ENCODE measurements around the gene SUMO3. TPM values are rescaled to one million over a fixed set of nuclear protein-coding genes. Genes with fewer than 3 reads are reported as not detected.

The SUMO3 gene
- total and polyA plus RNA-seq, 10 of the 15 experiments (the other 5 are each of a cell fraction or from before 2014, with no cell fraction given): 14.3 to 164 (median 89.9) TPM

DNA sequence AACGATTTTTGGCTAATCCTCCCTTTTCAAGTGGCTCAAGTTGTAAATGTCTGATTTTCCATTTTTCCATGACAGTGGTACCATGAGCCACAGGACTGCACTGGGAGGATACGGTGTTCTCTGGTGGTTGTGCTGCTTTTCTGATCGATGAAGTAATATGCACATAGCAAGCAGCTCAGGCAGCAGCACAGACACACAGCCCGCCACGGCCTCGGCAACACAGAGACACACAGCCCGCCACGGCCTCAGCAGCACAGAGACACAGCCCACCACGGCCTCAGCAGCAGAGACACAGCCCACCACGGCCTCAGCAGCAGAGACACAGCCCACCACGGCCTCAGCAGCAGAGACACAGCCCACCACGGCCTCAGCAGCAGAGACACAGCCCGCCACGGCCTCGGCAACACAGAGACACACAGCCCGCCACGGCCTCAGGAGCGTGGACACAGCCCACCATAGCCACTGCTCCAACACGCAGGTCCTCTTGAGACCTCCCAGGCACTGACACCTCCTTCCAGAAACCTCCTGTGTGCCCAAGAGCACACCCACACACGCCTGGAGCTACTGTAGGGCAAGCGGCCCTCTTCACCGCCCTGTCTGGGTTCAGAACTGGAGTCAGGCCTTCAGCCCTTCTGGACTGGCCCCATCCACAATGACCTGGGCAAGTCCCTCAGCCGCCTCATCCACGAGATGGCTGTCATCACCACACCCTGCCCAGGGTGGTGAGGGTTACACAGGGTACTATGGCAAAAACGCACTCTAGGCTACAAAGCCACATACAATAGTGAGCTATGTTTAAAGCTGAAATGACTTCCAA lies 45.2 kb upstream of the SUMO3 start:
- Histone ChIP-seq H3K27me3 (replicated peaks in 1 of 2; ENCODE audit: control insufficient read depth in 2 of 2, insufficient read depth in 2 of 2, low read length in 1 of 2) (no peaks in the 10 kb centered on the region), H4K20me1 (ENCODE audit: control insufficient read depth, insufficient read depth) (peaks cover 5% of the 10 kb centered on the region), H3K9me3 (replicated peaks; ENCODE audit: control insufficient read depth, insufficient read depth, low read length) (no peaks in the 10 kb centered on the region), H3K4me2 (ENCODE audit: control insufficient read depth, insufficient read depth) (no peak overlapping the region), H3K4me1 (ENCODE audit: control insufficient read depth, insufficient read depth, low read length) (peaks cover 18% of the 10 kb centered on the region), H3K36me3 (ENCODE audit: control insufficient read depth in 2 of 2, insufficient read depth in 2 of 2, low read length in 1 of 2) (peaks cover 20 to 35% of the 10 kb centered on the region in 2 experiments), H2AFZ (ENCODE audit: control insufficient read depth, low read depth, low read length) (no peak overlapping the region), H3K27ac (ENCODE audit: control insufficient read depth, insufficient read depth) (no peak overlapping the region), H3K4me3 (no peak overlapping the region), H3K79me2 (ENCODE audit: control insufficient read depth, insufficient read depth, low read length) (peaks cover 30% of the 10 kb centered on the region), H3K9ac (ENCODE audit: control insufficient read depth, insufficient read depth, low read length) (no peak overlapping the region)
- no peak for TF ChIP-seq CHD4 (IDR thresholded peaks at IDR 0.05)
- intact Hi-C loops (cut with micrococcal nuclease; ENCODE audit: unreplicated experiment) (no loop called here), in situ Hi-C loops (cut with MboI) (no loop called here)
- CTCF ChIA-PET: no interaction called here
- no peak for FAIRE-seq
- SMC1A ChIA-PET (ENCODE audit: uncharacterized antibody, unreplicated experiment): no interaction called here
- WGBS (ENCODE audit: insufficient coverage, insufficient replicate concordance, low lambda C conversion rate, missing lambda C conversion rate): 85% methylated on average over 25 of the region's 25 CpGs
- POLR2A ChIA-PET: no interaction called here
- no peak for DNase-seq (ENCODE audit: low read depth, low spot score)
- RAD21 ChIA-PET (ENCODE audit: unreplicated experiment): no interaction called here
- ATAC-seq: no peak
- BruUV-seq (replicated peaks): no TSS peak

DNA sequence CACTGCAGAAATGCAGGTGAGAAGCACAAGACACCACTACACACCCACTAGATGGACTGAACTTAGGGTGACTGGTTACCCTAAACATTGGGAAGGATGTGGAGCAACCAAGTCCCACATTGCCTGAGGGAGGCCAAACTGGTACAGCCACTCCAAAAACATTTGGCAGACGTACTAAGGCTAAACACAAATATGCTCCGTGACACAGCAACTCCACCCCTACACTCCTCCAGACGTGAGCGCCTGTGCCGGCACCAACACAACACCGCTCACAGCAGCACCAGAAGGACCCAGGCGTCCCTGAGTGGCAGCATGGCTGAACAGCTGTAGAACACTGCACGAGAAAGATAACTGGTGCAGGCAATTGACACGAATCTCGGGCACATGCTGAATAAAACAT lies 40.9 kb upstream of the SUMO3 start:
- H3K36me3 ChIP-seq (ENCODE audit: control insufficient read depth in 2 of 2, insufficient read depth in 2 of 2, low read length in 1 of 2): peaks cover 15 to 38% of the 10 kb centered on the region in 2 experiments; a peak in 3 of 4 replicates
- H2AFZ ChIP-seq (ENCODE audit: control insufficient read depth, low read depth, low read length): no peak overlapping the region
- intact Hi-C loops (cut with micrococcal nuclease; ENCODE audit: unreplicated experiment) (no loop called here), in situ Hi-C loops (cut with MboI) (no loop called here)
- POLR2A ChIA-PET: no interaction called here
- H3K4me1 ChIP-seq (ENCODE audit: control insufficient read depth, insufficient read depth, low read length): no peaks in the 10 kb centered on the region
- H3K4me2 ChIP-seq (ENCODE audit: control insufficient read depth, insufficient read depth): no peak overlapping the region
- H3K9me3 ChIP-seq (replicated peaks; ENCODE audit: control insufficient read depth, insufficient read depth, low read length): no peaks in the 10 kb centered on the region
- no peak overlapping the region for H3K4me3 ChIP-seq
- CTCF ChIA-PET: no interaction called here
- BruUV-seq (replicated peaks): no TSS peak
- peaks cover 5% of the 10 kb centered on the region for H3K79me2 ChIP-seq (ENCODE audit: control insufficient read depth, insufficient read depth, low read length)
- no peaks in the 10 kb centered on the region for H3K27me3 ChIP-seq (replicated peaks in 1 of 2; ENCODE audit: control insufficient read depth in 2 of 2, insufficient read depth in 2 of 2, low read length in 1 of 2)
- SMC1A ChIA-PET (ENCODE audit: uncharacterized antibody, unreplicated experiment): no interaction called here
- no peak for DNase-seq (ENCODE audit: low read depth, low spot score)
- ATAC-seq: no peak
- whole genome bisulfite sequencing (ENCODE audit: insufficient coverage, insufficient replicate concordance, low lambda C conversion rate, missing lambda C conversion rate): 95% methylated on average over 10 of the region's 10 CpGs
- no peak overlapping the region for H3K27ac ChIP-seq (ENCODE audit: control insufficient read depth, insufficient read depth)
- H3K9ac ChIP-seq (ENCODE audit: control insufficient read depth, insufficient read depth, low read length): no peak overlapping the region
- H4K20me1 ChIP-seq (ENCODE audit: control insufficient read depth, insufficient read depth): no peaks in the 10 kb centered on the region; the same call in 1 of the 2 replicates
- RAD21 ChIA-PET (ENCODE audit: unreplicated experiment): no interaction called here
- FAIRE-seq: no peak
- TF ChIP-seq, protein P1, sequence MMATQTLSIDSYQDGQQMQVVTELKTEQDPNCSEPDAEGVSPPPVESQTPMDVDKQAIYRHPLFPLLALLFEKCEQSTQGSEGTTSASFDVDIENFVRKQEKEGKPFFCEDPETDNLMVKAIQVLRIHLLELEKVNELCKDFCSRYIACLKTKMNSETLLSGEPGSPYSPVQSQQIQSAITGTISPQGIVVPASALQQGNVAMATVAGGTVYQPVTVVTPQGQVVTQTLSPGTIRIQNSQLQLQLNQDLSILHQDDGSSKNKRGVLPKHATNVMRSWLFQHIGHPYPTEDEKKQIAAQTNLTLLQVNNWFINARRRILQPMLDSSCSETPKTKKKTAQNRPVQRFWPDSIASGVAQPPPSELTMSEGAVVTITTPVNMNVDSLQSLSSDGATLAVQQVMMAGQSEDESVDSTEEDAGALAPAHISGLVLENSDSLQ (IDR thresholded peaks at IDR 0.05): no peak
- TF ChIP-seq POLR2AphosphoS2 (IDR thresholded peaks at IDR 0.05; ENCODE audit: low read depth, low read length) (no peak), EP300 (IDR thresholded peaks at IDR 0.05; ENCODE audit: borderline replicate concordance in 1 of 2, control insufficient read depth in 1 of 2, low read depth in 2 of 2, low read length in 2 of 2) (no peak), SMAD5 (IDR thresholded peaks at IDR 0.05; ENCODE audit: low read depth) (no peak), MTA2 (IDR thresholded peaks at IDR 0.05; ENCODE audit: low read depth) (no peak), KDM1A (IDR thresholded peaks at IDR 0.05; ENCODE audit: borderline replicate concordance) (no peak)
- TF ChIP-seq, protein P2, sequence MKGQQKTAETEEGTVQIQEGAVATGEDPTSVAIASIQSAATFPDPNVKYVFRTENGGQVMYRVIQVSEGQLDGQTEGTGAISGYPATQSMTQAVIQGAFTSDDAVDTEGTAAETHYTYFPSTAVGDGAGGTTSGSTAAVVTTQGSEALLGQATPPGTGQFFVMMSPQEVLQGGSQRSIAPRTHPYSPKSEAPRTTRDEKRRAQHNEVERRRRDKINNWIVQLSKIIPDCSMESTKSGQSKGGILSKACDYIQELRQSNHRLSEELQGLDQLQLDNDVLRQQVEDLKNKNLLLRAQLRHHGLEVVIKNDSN (IDR thresholded peaks at IDR 0.05; ENCODE audit: borderline replicate concordance, extremely low read length, insufficient read depth, low read depth, low read length): no peak
- TF ChIP-seq, protein P3, sequence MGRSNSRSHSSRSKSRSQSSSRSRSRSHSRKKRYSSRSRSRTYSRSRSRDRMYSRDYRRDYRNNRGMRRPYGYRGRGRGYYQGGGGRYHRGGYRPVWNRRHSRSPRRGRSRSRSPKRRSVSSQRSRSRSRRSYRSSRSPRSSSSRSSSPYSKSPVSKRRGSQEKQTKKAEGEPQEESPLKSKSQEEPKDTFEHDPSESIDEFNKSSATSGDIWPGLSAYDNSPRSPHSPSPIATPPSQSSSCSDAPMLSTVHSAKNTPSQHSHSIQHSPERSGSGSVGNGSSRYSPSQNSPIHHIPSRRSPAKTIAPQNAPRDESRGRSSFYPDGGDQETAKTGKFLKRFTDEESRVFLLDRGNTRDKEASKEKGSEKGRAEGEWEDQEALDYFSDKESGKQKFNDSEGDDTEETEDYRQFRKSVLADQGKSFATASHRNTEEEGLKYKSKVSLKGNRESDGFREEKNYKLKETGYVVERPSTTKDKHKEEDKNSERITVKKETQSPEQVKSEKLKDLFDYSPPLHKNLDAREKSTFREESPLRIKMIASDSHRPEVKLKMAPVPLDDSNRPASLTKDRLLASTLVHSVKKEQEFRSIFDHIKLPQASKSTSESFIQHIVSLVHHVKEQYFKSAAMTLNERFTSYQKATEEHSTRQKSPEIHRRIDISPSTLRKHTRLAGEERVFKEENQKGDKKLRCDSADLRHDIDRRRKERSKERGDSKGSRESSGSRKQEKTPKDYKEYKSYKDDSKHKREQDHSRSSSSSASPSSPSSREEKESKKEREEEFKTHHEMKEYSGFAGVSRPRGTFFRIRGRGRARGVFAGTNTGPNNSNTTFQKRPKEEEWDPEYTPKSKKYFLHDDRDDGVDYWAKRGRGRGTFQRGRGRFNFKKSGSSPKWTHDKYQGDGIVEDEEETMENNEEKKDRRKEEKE (IDR thresholded peaks at IDR 0.05): no peak
